ENCODE measurements around the gene KIF6.

The KIF6 gene

DNA sequence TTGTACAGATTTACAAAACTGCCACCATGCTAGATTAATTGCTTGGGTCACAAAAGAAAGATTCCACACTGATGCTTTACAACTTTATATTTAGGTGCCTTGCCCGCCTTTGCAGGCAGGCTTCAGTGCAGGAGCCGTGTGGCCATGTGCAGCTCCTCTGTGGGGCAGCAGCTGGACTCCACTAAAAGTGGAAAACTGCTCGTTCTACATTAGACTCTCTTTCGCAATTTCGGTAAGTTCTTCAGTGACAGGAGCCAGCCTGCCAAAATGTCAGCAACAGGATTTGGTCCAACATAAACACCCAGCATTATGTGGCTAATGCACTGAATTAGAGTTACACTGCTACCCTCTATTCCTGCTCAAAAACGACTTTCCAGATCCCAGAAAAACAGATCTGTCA, 228.3 kb downstream of the KIF6 start:
- DNase-seq (ENCODE audit: low read depth, low spot score), result no peak
- no peak overlapping the region for H3K4me3 ChIP-seq (ENCODE audit: low read depth, low read length)
- no peak for TF ChIP-seq CTCF (IDR thresholded peaks at IDR 0.05; ENCODE audit: low read depth, low read length)
- in situ Hi-C loops (cut with HindIII; ENCODE audit: low sequenced_read_pairs), result no loop called here

GRCh38 chr6:39496456-39496855, 228.8 kb downstream of the KIF6 start:
- in situ Hi-C loops (cut with HindIII; ENCODE audit: low sequenced_read_pairs), result no loop called here
- no peak overlapping the region for H3K4me3 ChIP-seq (ENCODE audit: low read depth, low read length)
- DNase-seq (ENCODE audit: low read depth, low spot score), result no peak
- no peak for TF ChIP-seq CTCF (IDR thresholded peaks at IDR 0.05; ENCODE audit: low read depth, low read length)

DNA sequence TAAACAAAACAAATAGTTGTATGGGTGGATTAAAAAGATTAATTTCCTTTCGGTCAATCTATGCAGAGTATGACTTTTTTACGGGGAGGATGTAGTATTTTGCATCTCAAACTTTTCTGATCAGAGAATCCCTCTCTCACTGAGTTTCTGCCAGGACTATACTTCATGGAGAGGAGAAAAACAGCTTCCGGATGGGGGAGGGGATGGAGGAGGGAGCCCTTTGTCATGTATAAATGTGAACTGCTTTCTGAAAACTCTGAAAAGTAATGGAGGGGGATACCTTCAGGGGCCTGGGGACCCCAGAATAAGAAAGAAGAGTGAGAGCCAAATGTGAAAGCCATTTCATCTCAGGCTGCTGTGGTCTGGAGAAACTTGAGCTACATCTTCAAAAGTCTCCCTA, 229.6 kb downstream of the KIF6 start:
- in situ Hi-C loops (cut with HindIII; ENCODE audit: low sequenced_read_pairs), result no loop called here
- DNase-seq (ENCODE audit: low read depth, low spot score), result no peak
- no peak overlapping the region for H3K4me3 ChIP-seq (ENCODE audit: low read depth, low read length)
- no peak for TF ChIP-seq CTCF (IDR thresholded peaks at IDR 0.05; ENCODE audit: low read depth, low read length)

GRCh38 chr6:39494998-39495397, 230.2 kb downstream of the KIF6 start:
- no peak overlapping the region for H3K4me3 ChIP-seq (ENCODE audit: low read depth, low read length)
- no peak for DNase-seq (ENCODE audit: low read depth, low spot score)
- in situ Hi-C loops (cut with HindIII; ENCODE audit: low sequenced_read_pairs), result no loop called here
- no peak for TF ChIP-seq CTCF (IDR thresholded peaks at IDR 0.05; ENCODE audit: low read depth, low read length)

GRCh38 chr6:39493777-39494176, 231.4 kb downstream of the KIF6 start:
- no peak overlapping the region for H3K4me3 ChIP-seq (ENCODE audit: low read depth, low read length)
- in situ Hi-C loops (cut with HindIII; ENCODE audit: low sequenced_read_pairs), result no loop called here
- no peak for TF ChIP-seq CTCF (IDR thresholded peaks at IDR 0.05; ENCODE audit: low read depth, low read length)
- DNase-seq (ENCODE audit: low read depth, low spot score), result no peak

DNA sequence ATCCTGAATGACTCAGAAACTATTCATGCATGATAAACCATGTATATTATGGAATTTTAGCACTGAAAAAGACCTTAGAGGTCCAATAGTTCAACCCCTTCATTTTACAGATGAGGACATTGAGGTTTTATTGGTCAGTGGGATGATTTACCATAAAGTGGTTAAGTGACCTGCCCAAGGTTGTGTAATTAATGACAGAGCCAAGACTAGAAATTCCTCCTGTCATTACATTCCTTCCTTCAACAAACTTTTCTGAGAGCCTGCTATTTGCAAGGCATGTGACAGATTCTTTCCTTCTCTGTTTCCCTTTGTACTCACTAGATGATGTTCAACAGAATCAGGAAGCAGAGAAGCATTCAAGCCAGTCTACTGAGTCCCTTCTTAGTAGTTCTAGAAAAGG, 232.0 kb downstream of the KIF6 start:
- no peak overlapping the region for H3K4me3 ChIP-seq (ENCODE audit: low read depth, low read length)
- no peak for TF ChIP-seq CTCF (IDR thresholded peaks at IDR 0.05; ENCODE audit: low read depth, low read length)
- in situ Hi-C loops (cut with HindIII; ENCODE audit: low sequenced_read_pairs), result no loop called here
- peak; percentile 18 for DNase-seq (ENCODE audit: low read depth, low spot score)

DNA sequence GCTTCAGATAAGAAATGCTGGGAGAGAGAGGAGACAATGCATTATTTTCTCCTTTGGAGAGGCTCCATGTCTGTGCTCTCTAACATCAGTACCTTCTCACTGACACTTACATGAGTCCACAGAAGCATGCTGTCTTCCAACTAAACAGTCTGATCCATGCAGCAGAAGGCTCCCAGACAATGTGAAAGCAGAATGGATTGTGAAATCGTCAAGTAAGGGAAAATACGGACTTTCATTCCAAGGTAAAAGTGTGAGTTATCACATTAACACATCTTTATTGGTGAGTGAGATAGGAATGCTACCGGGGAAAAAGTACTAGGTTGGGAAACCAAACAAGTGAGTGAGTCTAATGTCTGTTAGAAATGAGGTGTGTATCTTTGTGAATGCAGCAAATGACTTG, 235.1 kb downstream of the KIF6 start:
- in situ Hi-C loops (cut with HindIII; ENCODE audit: low sequenced_read_pairs), result no loop called here
- H3K4me3 ChIP-seq (ENCODE audit: low read depth, low read length), result no peak overlapping the region
- no peak for TF ChIP-seq CTCF (IDR thresholded peaks at IDR 0.05; ENCODE audit: low read depth, low read length)

More for the DNA sequence above, 235.1 kb downstream of the KIF6 start:
- DNase-seq (ENCODE audit: low read depth, low spot score), result no peak

Data from astrocyte of the spinal cord (primary cell).